ENCODE results near the gene VASN. TPM values are rescaled to one million over a fixed set of nuclear protein-coding genes. Genes with fewer than 3 reads are reported as not detected.

VASN gene
- total and polyA plus RNA-seq, 10 of the 15 experiments (the other 5 are each of a cell fraction or from before 2014, with no cell fraction given), result 0.02 to 0.19 (median 0.14) TPM; not detected in 6

- ChIA-PET RAD21 (ENCODE audit: unreplicated experiment) (no interaction called here), CTCF (interaction anchor here (0.9 to 12.1 kb wide), 4 partner anchors 9 to 70 kb away, joined by 3 to 145 read pairs (median 72); no protein-coding TSS in a partner anchor), SMC1A (ENCODE audit: uncharacterized antibody, unreplicated experiment) (interaction anchor here (1.2 kb wide), 1 partner anchor 35 kb away, joined by 3 read pairs; no protein-coding TSS in a partner anchor), POLR2A (interaction anchor here (0.6 kb wide), 1 partner anchor 35 kb away, joined by 3 read pairs; no protein-coding TSS in a partner anchor)
- no TSS peak for BruUV-seq (replicated peaks)
- 57% methylated on average over 12 of the region's 12 CpGs for WGBS (ENCODE audit: insufficient coverage, insufficient replicate concordance, low lambda C conversion rate, missing lambda C conversion rate)
- intact Hi-C loops (cut with micrococcal nuclease; ENCODE audit: unreplicated experiment) (no loop called here), in situ Hi-C loops (cut with MboI) (no loop called here)
- ATAC-seq (no peak), FAIRE-seq (no peak), DNase-seq (ENCODE audit: low read depth, low spot score) (no peak)
- H3K9me3 ChIP-seq (replicated peaks; ENCODE audit: control insufficient read depth, insufficient read depth, low read length), result no peaks in the 10 kb centered on the region
- no peaks in the 10 kb centered on the region for H3K36me3 ChIP-seq (ENCODE audit: control insufficient read depth in 2 of 2, insufficient read depth in 2 of 2, low read length in 1 of 2)
- no peak overlapping the region for H3K9ac ChIP-seq (ENCODE audit: control insufficient read depth, insufficient read depth, low read length)
- H3K27ac ChIP-seq (ENCODE audit: control insufficient read depth, insufficient read depth), result no peak overlapping the region
- no peaks in the 10 kb centered on the region for H4K20me1 ChIP-seq (ENCODE audit: control insufficient read depth, insufficient read depth)
- no peak for TF ChIP-seq TBL1XR1 (IDR thresholded peaks at IDR 0.05; ENCODE audit: low read depth, low read length)
- TF ChIP-seq NR2F1 (conservative IDR thresholded peaks at IDR 0.05), result no peak
- no peak for TF ChIP-seq LARP7 (IDR thresholded peaks at IDR 0.05)
- no peak for TF ChIP-seq SMARCA5 (IDR thresholded peaks at IDR 0.05)
- no peak for TF ChIP-seq POLR2A (IDR thresholded peaks at IDR 0.05; ENCODE audit: low read depth, low read length)
- no peak for TF ChIP-seq JUNB (IDR thresholded peaks at IDR 0.05)
- TF ChIP-seq, protein P1, sequence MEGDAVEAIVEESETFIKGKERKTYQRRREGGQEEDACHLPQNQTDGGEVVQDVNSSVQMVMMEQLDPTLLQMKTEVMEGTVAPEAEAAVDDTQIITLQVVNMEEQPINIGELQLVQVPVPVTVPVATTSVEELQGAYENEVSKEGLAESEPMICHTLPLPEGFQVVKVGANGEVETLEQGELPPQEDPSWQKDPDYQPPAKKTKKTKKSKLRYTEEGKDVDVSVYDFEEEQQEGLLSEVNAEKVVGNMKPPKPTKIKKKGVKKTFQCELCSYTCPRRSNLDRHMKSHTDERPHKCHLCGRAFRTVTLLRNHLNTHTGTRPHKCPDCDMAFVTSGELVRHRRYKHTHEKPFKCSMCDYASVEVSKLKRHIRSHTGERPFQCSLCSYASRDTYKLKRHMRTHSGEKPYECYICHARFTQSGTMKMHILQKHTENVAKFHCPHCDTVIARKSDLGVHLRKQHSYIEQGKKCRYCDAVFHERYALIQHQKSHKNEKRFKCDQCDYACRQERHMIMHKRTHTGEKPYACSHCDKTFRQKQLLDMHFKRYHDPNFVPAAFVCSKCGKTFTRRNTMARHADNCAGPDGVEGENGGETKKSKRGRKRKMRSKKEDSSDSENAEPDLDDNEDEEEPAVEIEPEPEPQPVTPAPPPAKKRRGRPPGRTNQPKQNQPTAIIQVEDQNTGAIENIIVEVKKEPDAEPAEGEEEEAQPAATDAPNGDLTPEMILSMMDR (IDR thresholded peaks at IDR 0.05 in 2 of 3, conservative IDR thresholded peaks at IDR 0.05 in 1 of 3; ENCODE audit: control insufficient read depth in 2 of 3, extremely low read depth in 1 of 3, insufficient read depth in 1 of 3, low read depth in 3 of 3, low read length in 3 of 3), result no peak
- no peak for TF ChIP-seq SMAD1 (IDR thresholded peaks at IDR 0.05; ENCODE audit: low read depth, partially characterized antibody)
- no peak for TF ChIP-seq ZSCAN29 (IDR thresholded peaks at IDR 0.05)
- TF ChIP-seq SP1 (IDR thresholded peaks at IDR 0.05; ENCODE audit: low read depth, low read length), result no peak
- no peak for TF ChIP-seq HDAC2 (IDR thresholded peaks at IDR 0.05)
- TF ChIP-seq, protein P2, sequence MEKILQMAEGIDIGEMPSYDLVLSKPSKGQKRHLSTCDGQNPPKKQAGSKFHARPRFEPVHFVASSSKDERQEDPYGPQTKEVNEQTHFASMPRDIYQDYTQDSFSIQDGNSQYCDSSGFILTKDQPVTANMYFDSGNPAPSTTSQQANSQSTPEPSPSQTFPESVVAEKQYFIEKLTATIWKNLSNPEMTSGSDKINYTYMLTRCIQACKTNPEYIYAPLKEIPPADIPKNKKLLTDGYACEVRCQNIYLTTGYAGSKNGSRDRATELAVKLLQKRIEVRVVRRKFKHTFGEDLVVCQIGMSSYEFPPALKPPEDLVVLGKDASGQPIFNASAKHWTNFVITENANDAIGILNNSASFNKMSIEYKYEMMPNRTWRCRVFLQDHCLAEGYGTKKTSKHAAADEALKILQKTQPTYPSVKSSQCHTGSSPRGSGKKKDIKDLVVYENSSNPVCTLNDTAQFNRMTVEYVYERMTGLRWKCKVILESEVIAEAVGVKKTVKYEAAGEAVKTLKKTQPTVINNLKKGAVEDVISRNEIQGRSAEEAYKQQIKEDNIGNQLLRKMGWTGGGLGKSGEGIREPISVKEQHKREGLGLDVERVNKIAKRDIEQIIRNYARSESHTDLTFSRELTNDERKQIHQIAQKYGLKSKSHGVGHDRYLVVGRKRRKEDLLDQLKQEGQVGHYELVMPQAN (conservative IDR thresholded peaks at IDR 0.05), result no peak
- no peak for TF ChIP-seq BCL11A (IDR thresholded peaks at IDR 0.05; ENCODE audit: low read depth, low read length)
- TF ChIP-seq NR2C1 (IDR thresholded peaks at IDR 0.05), result no peak
- no peak for TF ChIP-seq CREM (IDR thresholded peaks at IDR 0.05; ENCODE audit: low read depth)
- H2AFZ ChIP-seq (ENCODE audit: control insufficient read depth, low read depth, low read length), result no peak overlapping the region
- H3K4me3 ChIP-seq, result no peak overlapping the region
- H3K27me3 ChIP-seq (replicated peaks in 1 of 2; ENCODE audit: control insufficient read depth in 2 of 2, insufficient read depth in 2 of 2, low read length in 1 of 2), result no peaks in the 10 kb centered on the region
- H3K4me2 ChIP-seq (ENCODE audit: control insufficient read depth, insufficient read depth), result no peak overlapping the region
- H3K4me1 ChIP-seq (ENCODE audit: control insufficient read depth, insufficient read depth, low read length), result peaks cover 14% of the 10 kb centered on the region
- no peaks in the 10 kb centered on the region for H3K79me2 ChIP-seq (ENCODE audit: control insufficient read depth, insufficient read depth, low read length)
Measured at GRCh38 chr16:4323845-4324488, 47.7 kb upstream of the VASN start.

All from GM12878 (cell line).